Medulla oblongata (tissue), 1 donor: ENCODE results near the gene CDKN1C.

Experiments
- DNase-seq: peaks from one replicate; pipeline ENCODE4 v3.0.0-alpha.2; 2015; ENCODE audit errors: extremely low spot score

CDKN1C gene

DNA sequence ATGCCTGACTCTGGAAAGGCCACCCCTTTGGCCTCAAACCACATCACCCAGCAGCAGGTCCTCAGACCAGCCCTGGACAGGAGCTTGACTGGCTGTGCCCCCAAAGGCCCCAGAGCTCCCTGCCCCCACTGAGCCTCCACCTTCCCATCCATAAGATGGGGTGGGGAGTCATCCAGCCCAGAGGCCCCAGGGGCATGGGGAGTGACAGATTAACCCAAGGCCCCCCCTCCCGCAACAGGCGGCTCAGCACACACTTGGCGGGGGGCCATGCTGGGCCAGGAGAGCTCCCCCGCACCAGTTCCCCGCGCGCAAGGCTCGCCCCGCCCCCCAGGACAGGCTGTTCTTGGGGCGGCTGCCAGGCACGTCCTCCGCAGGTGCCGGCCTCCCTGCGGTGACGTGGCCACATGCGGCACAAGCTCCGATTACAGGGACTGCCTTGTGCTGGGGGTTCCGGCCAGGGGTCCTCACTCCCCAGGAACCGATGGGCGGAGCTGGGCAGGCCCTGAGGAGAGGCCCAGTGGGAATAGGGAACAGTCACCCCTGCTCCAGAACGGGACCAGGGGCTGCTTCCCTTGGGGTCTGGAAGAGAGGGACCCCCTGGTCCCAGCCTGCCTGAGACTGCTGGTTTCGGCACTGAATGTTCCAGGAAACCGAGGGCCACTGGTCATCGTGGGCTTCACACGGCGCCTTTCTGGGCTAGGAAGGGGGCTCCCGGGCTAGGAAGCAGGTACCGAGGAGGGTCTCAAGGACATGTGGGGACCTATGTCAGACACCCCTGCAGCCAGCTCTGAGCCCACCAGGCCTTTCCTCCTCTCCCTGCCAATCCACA, 5.1 kb upstream of the CDKN1C start:
- no peak for DNase-seq

DNA sequence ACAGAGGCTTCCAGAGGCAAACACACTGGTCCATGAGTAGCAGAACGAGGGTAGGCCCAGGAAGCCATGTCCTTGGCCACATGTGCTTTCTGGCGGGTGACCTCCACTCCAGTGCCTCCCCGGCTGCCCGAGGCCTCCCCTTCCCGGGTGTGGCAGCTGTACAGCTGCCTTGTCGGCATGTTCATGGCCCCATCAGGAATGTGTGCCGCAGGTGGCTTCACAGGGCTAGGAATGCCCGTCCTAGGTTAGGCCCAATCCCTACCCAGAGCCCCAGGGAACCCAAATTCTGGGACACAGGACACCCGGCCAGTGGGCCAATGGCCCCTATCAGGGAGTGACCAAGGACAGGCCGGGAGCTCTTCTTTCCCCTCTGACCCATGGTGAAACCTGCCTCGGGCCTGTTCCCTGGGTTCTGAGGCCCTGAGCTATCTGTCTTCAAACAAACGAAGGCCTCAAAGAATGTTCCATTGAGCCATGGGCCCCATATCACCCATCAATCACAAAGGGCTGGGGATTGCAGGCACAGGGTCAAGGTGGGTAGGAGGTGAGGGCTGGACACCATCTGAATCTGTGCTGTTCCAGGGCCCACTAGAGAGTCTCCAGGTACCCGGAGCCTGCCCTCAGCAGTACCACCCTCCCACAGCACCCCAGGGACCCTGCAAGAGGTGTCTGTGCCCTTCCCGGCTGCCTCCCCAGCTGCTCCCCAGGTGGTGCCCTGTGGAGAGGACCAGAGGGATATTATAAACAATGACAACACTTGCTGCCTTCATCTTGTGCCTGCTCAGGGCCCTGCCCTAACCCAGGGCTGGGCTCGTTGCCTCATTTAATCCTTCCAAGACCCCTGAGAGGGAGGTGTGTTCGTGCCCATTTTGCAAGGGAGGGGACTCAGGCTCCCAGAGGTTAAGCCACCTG, 4.0 kb upstream of the CDKN1C start:
- DNase-seq: no peak

DNA sequence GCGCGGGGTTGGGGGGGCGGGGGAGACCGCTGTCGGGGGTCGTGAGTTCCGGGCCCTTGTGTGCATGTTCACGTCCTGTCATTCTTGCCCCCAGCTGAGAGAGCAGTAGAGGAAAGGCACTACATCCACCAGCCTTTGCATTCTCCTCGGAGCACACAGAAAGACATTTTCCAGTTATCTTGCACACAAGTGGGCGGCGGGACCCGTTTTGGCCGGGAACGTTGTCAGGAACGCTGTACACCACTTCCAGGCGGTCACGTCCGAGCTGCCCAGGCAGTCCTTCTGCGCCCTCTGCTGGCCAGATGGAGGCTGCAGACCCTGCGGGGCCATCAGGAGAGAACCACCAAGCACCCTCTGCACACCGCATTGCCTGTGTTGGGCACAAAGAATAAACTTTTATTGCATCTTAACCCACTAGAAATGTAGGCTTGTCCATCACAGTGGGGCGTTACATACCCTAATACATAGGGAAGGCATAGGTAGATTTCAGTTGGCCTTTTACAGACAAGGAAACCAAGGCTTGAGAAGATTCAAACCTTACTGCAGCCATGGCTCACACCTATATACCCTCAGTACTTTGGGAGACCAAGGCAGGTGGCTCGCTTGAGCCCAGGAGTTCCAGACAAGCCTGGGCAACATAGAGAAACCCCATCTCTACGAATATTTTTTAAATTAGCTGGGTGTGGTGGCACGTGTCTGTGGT, 2.8 kb upstream of the CDKN1C start:
- peak; percentile 92 for DNase-seq

- no peak for DNase-seq
These were observed 2.1 kb upstream of the CDKN1C start for GRCh38 chr11:2887515-2888195.

- DNase-seq: no peak
These were observed 1.4 kb upstream of the CDKN1C start for GRCh38 chr11:2886936-2887335.

DNA sequence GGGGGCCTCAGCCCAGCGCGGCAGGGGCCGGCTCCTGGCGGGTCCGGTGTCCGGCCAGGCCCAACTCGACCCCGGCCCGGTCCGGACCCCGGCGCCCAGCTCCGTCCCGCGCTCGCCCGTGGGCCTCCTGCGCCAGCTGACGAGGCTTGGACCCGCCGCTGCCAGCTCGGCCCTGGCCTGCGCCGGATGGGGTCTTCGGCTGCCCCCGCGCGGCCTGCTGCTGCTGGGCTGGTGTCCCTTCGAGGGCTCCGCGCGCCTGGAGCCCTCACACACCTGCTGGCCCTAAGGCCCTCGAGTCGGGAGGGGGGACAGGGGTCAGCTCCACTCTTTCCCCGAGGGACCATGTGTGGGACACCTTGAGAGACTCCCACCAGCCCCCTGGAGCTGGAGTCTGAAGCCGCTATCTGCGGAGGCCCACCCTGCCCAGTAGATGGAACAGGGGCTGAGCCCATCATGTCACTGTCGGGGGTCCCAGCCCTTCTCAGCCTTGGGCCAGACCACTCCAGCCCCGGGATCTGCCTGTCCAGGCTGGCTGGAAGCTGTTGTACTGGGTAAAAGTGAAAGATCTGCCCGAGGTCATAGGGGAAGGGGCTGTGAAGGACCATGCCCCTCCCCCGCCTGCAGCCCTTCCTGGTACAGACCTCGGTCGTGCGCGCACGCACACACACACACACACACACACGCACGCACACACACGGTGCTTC, 768 bp upstream of the CDKN1C start:
- DNase-seq: peak; percentile 35

DNA sequence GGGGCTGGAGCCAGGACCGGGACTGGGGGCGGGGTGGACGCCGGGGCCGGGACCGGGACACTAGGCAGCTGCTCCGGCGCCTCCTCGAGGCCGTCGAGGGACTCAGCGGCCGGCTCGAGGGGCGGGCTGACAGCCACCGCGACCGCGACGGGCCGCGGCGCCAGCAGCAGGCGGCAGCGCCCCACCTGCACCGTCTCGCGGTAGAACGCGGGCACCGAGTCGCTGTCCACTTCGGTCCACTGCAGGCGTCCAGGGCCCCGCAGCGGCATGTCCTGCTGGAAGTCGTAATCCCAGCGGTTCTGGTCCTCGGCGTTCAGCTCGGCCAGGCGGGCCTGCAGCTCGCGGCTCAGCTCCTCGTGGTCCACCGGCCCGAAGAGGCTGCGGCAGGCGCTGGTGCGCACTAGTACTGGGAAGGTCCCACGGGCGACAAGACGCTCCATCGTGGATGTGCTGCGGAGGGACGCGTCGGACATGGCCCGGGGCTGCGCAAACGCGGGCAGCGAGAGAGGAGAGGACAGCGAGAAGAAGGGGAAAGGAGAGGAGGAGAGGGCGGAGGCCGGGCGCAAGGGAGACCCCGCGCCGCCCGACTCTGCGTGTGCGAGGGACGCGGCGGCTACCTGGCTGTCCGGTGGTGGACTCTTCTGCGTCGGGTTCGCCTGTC, 428 bp downstream of the CDKN1C start:
- peak; percentile 67 for DNase-seq

DNA sequence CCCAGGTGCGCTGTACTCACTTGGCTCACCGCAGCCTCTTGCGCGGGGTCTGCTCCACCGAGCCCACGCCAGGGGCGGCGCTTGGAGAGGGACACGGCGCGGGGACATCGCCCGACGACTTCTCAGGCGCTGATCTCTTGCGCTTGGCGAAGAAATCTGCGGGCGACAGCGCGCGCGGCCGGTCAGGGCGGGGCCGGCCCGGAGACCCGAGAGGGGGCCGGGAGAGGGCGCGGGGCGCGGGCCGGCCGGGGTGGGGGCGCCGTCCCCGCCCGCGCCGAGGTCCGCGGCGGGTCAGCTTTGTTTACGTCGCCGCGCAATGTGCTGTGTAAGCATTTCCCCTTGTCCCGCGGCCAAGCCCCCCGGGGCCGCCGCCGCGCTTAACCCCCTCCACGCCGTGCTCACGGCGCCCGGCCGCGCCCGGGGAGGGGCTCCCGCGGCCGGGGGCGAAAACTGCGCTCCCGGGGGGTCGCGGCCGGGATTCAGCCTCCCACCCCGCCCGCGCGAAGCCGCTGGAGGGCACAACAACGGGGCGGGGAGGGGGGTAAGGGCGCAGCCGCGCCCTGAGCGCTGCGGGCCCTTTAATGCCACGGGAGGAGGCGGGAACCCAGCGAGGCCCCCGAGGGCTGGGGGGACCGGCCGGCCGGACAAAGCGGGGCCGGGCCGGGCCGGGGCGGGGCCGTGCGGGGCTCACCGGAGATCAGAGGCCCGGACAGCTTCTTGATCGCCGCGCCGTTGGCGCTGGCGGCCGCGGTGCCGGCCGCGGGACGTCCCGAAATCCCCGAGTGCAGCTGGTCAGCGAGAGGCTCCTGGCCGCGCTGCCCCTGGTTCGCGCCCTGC, 1.4 kb downstream of the CDKN1C start:
- no peak for DNase-seq

GRCh38 chr11:2883640-2883978, 2.0 kb downstream of the CDKN1C start:
- no peak for DNase-seq

DNA sequence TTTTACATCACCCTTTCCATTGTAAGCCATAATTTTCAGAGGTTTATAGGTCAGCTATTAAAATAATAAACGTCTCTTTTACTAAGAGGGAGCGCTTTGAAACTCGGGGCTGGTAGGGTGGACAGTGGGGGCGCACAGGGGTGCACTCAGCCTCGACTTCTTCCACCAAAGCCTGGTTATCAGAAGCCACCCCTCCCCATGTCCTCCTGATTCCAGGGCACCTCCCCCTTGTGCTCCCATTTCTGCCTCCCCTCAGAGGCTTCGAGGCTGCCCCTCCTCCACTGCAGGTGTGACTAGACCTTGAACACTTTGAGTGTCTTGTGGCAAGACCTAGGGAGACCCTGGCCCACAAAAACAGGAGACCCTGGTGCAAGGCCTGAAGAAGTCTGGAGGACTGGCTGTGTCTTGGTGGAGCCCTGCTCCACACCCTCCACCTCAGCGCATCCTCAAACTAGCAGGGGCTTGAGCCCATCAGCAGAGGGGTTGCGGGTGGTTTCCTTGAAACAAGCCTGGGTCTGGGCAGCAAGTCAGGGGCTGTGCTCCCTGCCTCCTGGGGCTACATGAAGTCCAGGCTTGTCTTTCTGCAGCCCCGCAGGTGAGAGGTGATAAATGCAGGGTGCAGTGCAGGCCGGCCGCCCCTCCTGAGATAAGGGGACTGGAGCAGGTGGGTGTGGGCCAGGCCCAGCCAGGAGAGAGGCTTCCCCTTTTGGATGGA, 3.0 kb downstream of the CDKN1C start:
- no peak for DNase-seq

GRCh38 chr11:2881981-2882375, 3.6 kb downstream of the CDKN1C start:
- DNase-seq: no peak

- no peak for DNase-seq
These were observed 4.2 kb downstream of the CDKN1C start for GRCh38 chr11:2881076-2881980.

DNA sequence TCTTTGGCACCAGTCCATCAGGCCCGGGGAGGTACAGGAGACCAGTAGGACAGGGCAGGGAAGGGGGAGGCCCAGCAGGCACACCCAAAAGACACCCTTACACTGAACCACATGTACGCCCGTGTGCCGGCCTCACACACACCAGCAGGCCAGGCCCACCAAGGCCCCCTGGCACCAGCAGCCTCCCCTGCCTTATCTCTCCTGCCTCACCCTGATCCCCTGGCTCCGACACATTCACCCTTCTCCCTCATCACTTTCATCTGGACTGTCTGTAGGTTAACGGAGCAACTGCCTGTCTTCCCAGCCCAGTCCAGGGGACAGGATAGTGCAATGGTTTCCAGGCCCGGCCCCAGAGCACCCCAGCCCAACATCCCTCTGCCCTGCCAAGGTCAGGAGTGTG, 4.9 kb downstream of the CDKN1C start:
- DNase-seq: no peak

DNA sequence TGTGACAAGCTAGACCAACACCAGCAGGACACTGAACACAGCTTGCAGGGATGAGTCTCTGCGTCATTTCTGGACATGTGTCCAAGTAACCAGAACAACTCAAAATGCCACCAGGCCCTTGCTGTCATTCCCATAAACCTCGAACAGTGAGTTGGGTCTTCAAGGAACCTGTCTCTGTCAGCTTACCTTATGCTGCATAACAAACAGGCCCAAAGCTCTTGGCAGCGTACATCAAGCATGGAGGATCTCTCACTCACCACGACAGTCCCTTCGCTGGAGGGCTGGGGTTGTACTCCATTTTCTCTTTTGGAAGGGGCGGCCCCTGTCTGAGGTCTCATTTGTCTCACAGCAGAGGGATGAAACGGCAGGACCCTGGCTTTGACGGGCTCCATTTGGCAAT, 6.8 kb downstream of the CDKN1C start:
- DNase-seq: no peak

- DNase-seq: no peak
These were observed 8.1 kb downstream of the CDKN1C start for GRCh38 chr11:2877474-2877873.

GRCh38 chr11:2874963-2875362, 10.6 kb downstream of the CDKN1C start:
- DNase-seq: no peak

- DNase-seq: no peak
These were observed 14.4 kb downstream of the CDKN1C start for GRCh38 chr11:2870969-2871680.
